ENCODE results near the gene WWOX. TPM values are rescaled to one million over a fixed set of nuclear protein-coding genes. Genes with fewer than 3 reads are reported as not detected.

The WWOX gene
- total and polyA plus RNA-seq, 2 of the 13 experiments (the other 11 are each of a cell fraction or from before 2014, with no cell fraction given): 9.1 to 37.4 TPM

GRCh38 chr16:78377312-78377711 is 277.9 kb downstream of the WWOX start:
- Histone ChIP-seq H3K9me3 (ENCODE audit: low read length) (no peaks in the 10 kb centered on the region), H3K4me2 (ENCODE audit: low read depth, low read length) (no peak overlapping the region), H3K36me3 (replicated peaks in 1 of 2; ENCODE audit: control insufficient read depth in 1 of 2, insufficient read depth in 2 of 2, low read length in 2 of 2) (no peaks in the 10 kb centered on the region), H3K4me3 (replicated peaks in 1 of 3; ENCODE audit: insufficient read depth in 1 of 3, low read depth in 2 of 3, low read length in 3 of 3) (no peak overlapping the region), H3K4me1 (ENCODE audit: insufficient read depth, low read length) (no peaks in the 10 kb centered on the region), H4K20me1 (ENCODE audit: insufficient read depth, low read length) (no peaks in the 10 kb centered on the region), H3K27me3 (ENCODE audit: control insufficient read depth in 1 of 2, insufficient read depth in 2 of 2, low read length in 2 of 2) (no peaks in the 10 kb centered on the region), H2AFZ (ENCODE audit: low read length) (no peak overlapping the region), H3K79me2 (ENCODE audit: insufficient read depth, low read length) (no peaks in the 10 kb centered on the region), H3K27ac (ENCODE audit: extremely low read length, insufficient read depth, low read length) (no peak overlapping the region), H3K9ac (ENCODE audit: insufficient read depth, low read depth, low read length) (no peak overlapping the region)
- DNase-seq (ENCODE audit: low spot score) (no peak), ATAC-seq (no peak), FAIRE-seq (no peak)
- ChIA-PET CTCF (ENCODE audit: low intra/inter-chr PET ratio, low total read pairs) (no interaction called here), POLR2A (no interaction called here)
- no TSS peak for BruUV-seq (replicated peaks)
- in situ Hi-C loops (cut with HindIII; ENCODE audit: extremely low pct_ligation_motif_present, low pct_unique_long_range_greater_than_20kb): no loop called here
- TF ChIP-seq ZNF512B (CRISPR knock-in tag; IDR thresholded peaks at IDR 0.05; ENCODE audit: borderline replicate concordance): no peak
- intact Hi-C loops (cut with micrococcal nuclease; ENCODE audit: unreplicated experiment): loop anchor here (10.0 kb wide), 1 partner anchor 123 kb away; no protein-coding TSS in a partner anchor
- whole genome bisulfite sequencing (ENCODE audit: low lambda C conversion rate): over 99% methylated on average over 4 of the region's 4 CpGs

GRCh38 chr16:78381060-78381459 is 281.6 kb downstream of the WWOX start:
- in situ Hi-C loops (cut with HindIII; ENCODE audit: extremely low pct_ligation_motif_present, low pct_unique_long_range_greater_than_20kb) (no loop called here), intact Hi-C loops (cut with micrococcal nuclease; ENCODE audit: unreplicated experiment) (no loop called here)
- ATAC-seq (no peak), DNase-seq (ENCODE audit: low spot score) (no peak), FAIRE-seq (no peak)
- no TSS peak for BruUV-seq (replicated peaks)
- no peak overlapping the region for H3K27ac ChIP-seq (ENCODE audit: extremely low read length, insufficient read depth, low read length)
- H3K9me3 ChIP-seq (ENCODE audit: low read length): no peaks in the 10 kb centered on the region
- H3K4me2 ChIP-seq (ENCODE audit: low read depth, low read length): no peak overlapping the region
- H3K36me3 ChIP-seq (replicated peaks in 1 of 2; ENCODE audit: control insufficient read depth in 1 of 2, insufficient read depth in 2 of 2, low read length in 2 of 2): no peaks in the 10 kb centered on the region
- ChIA-PET CTCF (ENCODE audit: low intra/inter-chr PET ratio, low total read pairs) (no interaction called here), POLR2A (no interaction called here)
- 97% methylated on average over 1 of the region's 1 CpG for WGBS (ENCODE audit: low lambda C conversion rate)
- no peak overlapping the region for H2AFZ ChIP-seq (ENCODE audit: low read length)
- no peak overlapping the region for H3K4me3 ChIP-seq (replicated peaks in 1 of 3; ENCODE audit: insufficient read depth in 1 of 3, low read depth in 2 of 3, low read length in 3 of 3)
- no peaks in the 10 kb centered on the region for H3K4me1 ChIP-seq (ENCODE audit: insufficient read depth, low read length)
- no peak overlapping the region for H3K9ac ChIP-seq (ENCODE audit: insufficient read depth, low read depth, low read length)
- H3K79me2 ChIP-seq (ENCODE audit: insufficient read depth, low read length): no peaks in the 10 kb centered on the region
- no peaks in the 10 kb centered on the region for H4K20me1 ChIP-seq (ENCODE audit: insufficient read depth, low read length)
- no peaks in the 10 kb centered on the region for H3K27me3 ChIP-seq (ENCODE audit: control insufficient read depth in 1 of 2, insufficient read depth in 2 of 2, low read length in 2 of 2)
- TF ChIP-seq IKZF4 (CRISPR knock-in tag; IDR thresholded peaks at IDR 0.05; ENCODE audit: borderline replicate concordance, low read depth, not compliant biosample characterization) (no peak), MAFK (conservative IDR thresholded peaks at IDR 0.05 in 1 of 2, IDR thresholded peaks at IDR 0.05 in 1 of 2; ENCODE audit: low read length in 2 of 2) (no peak), MYPOP (CRISPR knock-in tag; IDR thresholded peaks at IDR 0.05) (no peak), PRDM10 (CRISPR knock-in tag; IDR thresholded peaks at IDR 0.05; ENCODE audit: low read depth) (no peak), ZUFSP (CRISPR knock-in tag; IDR thresholded peaks at IDR 0.05; ENCODE audit: borderline replicate concordance) (no peak), ZNF580 (CRISPR knock-in tag; IDR thresholded peaks at IDR 0.05; ENCODE audit: borderline replicate concordance, low read depth) (no peak)
